PC-9 (cell line): ENCODE measurements around the gene CTBP2. TPM values are rescaled to one million over a fixed set of nuclear protein-coding genes. Genes with fewer than 3 reads are reported as not detected.

ENCODE experiments used
- BruUV-seq: library from RNA; stranded (reverse); fragments of 400-500 nt; replicated peaks from 2 replicates; lab custom pipeline; 2021; lab: Mats Ljungman, UMichigan
- CTCF ChIA-PET: fragments of 300-600 bp; sonication (Branson Sonifier 250); formaldehyde crosslinking; loops from one replicate; lab custom pipeline; 2022; ENCODE audit warnings: antibody characterized with exemption; lab: Charles Lee
- POLR2A ChIA-PET: fragments of 300-600 bp; sonication (Branson Sonifier 250); formaldehyde crosslinking; loops from one replicate; lab custom pipeline; 2022; ENCODE audit warnings: antibody characterized with exemption; ENCODE audit not compliant: unreplicated experiment; lab: Charles Lee
- DNase-seq, 2 experiments: peaks; one replicate each; pipeline versions ENCODE4 v3.0.0 to v3.0.0-alpha.2; 2015 to 2022; ENCODE audit warnings: mixed read lengths in 1 of 2
- H2AFZ ChIP-seq: fragments of 200-600 bp; sonication (generic); 2 replicates; pipeline ENCODE4 v1.8.1; 2017; ENCODE audit warnings: antibody characterized with exemption
- H3F3A ChIP-seq: fragments of 200-600 bp; sonication (generic); 2 replicates; pipeline ENCODE4 v1.8.1; 2017; ENCODE audit warnings: antibody characterized with exemption, mild to moderate bottlenecking, low read depth; ENCODE audit not compliant: insufficient read depth
- H3K27ac ChIP-seq: fragments of 200-600 bp; sonication (generic); 2 replicates; pipeline ENCODE4 v1.6.1; 2016; ENCODE audit warnings: mixed run types
- H3K27me3 ChIP-seq: fragments of 200-600 bp; sonication (generic); 2 replicates; pipeline ENCODE4 v1.6.1; 2016; ENCODE audit warnings: low read depth, mixed run types; ENCODE audit not compliant: insufficient read depth
- H3K36me3 ChIP-seq: fragments of 200-600 bp; sonication (generic); 2 replicates; pipeline ENCODE4 v1.6.1; 2016; ENCODE audit warnings: low read depth, mixed run types
- H3K4me1 ChIP-seq: fragments of 200-600 bp; sonication (generic); replicated peaks from 2 replicates; pipeline ENCODE4 v1.6.1; 2016; ENCODE audit warnings: mixed run types; ENCODE audit not compliant: insufficient read depth
- H3K4me2 ChIP-seq: fragments of 200-600 bp; sonication (generic); 2 replicates; pipeline ENCODE4 v1.6.1; 2017; ENCODE audit warnings: mixed run types
- H3K4me3 ChIP-seq: fragments of 200-600 bp; sonication (generic); 2 replicates; pipeline ENCODE4 v1.6.1; 2016; ENCODE audit warnings: mixed run types
- H3K79me2 ChIP-seq: fragments of 200-600 bp; sonication (generic); 2 replicates; pipeline ENCODE4 v1.6.1; 2017; ENCODE audit warnings: low read depth, mixed run types
- H3K9me2 ChIP-seq: fragments of 200-600 bp; sonication (generic); 2 replicates; pipeline ENCODE4 v1.8.1; 2017; ENCODE audit warnings: mild to moderate bottlenecking; ENCODE audit not compliant: insufficient read depth
- H3K9me3 ChIP-seq: fragments of 200-600 bp; sonication (generic); 2 replicates; pipeline ENCODE4 v1.8.1; 2016; ENCODE audit warnings: low read depth; ENCODE audit not compliant: insufficient read depth
- H4K20me1 ChIP-seq: fragments of 200-600 bp; sonication (generic); 2 replicates; pipeline ENCODE4 v1.8.1; 2017; ENCODE audit not compliant: insufficient read depth
- CTCF ChIP-seq: fragments of 200-600 bp; sonication (generic); conservative IDR thresholded peaks from 2 replicates; pipeline ENCODE4 v1.6.1; 2017; ENCODE audit warnings: mixed run types, antibody characterized with exemption, mild to moderate bottlenecking, moderate library complexity
- EZH2 ChIP-seq: fragments of 200-600 bp; sonication (generic); IDR thresholded peaks from 2 replicates; pipeline ENCODE4 v1.8.0; 2017; ENCODE audit warnings: antibody characterized with exemption, low read depth
- intact Hi-C: fragments of 100-400 bp; cut with micrococcal nuclease; formaldehyde crosslinking; loops from one replicate; pipeline ENCODE4 v1.10.0; 2022; ENCODE audit not compliant: unreplicated experiment
- total RNA-seq: library from RNA; stranded (reverse); gene quantifications from 2 replicates; pipeline ENCODE4 v1.2.3, GENCODE V29; 2021

The CTBP2 gene
- total RNA-seq, 1 experiment from 2014 or later, result 60.5 TPM

GRCh38 chr10:125062914-125063230, 97.5 kb downstream of the CTBP2 start:
- H3K27me3 ChIP-seq, result no peaks in the 10 kb centered on the region
- 0 out of 2 replicates have a peak, but pooled peaks cover 4% of the 10 kb centered on the region for H4K20me1 ChIP-seq
- no peak overlapping the region for H2AFZ ChIP-seq
- ChIA-PET POLR2A (no interaction called here), CTCF (interaction anchor here (1.1 kb wide), 1 partner anchor 17 kb away, joined by 3 read pairs; no protein-coding TSS in a partner anchor)
- H3K9me2 ChIP-seq, result no peaks in the 10 kb centered on the region
- H3K36me3 ChIP-seq, result no peaks in the 10 kb centered on the region
- no peak for TF ChIP-seq CTCF
- TF ChIP-seq EZH2, result no peak
- peaks cover 86% of the 10 kb centered on the region for H3K79me2 ChIP-seq
- peak overlapping the region; percentile 96; the same call in 1 of the 2 replicates for H3K27ac ChIP-seq
- H3K9me3 ChIP-seq, result no peaks in the 10 kb centered on the region
- no peak overlapping the region for H3K4me2 ChIP-seq
- H3F3A ChIP-seq, result peaks cover 37% of the 10 kb centered on the region
- H3K4me3 ChIP-seq, result no peak overlapping the region
- no peak for DNase-seq
- peaks cover 54% of the 10 kb centered on the region for H3K4me1 ChIP-seq
- no TSS peak for BruUV-seq
- intact Hi-C loops, result loop anchor here (5.0 kb wide), 1 partner anchor 759 kb away; the partner anchor contains the start of genes BCCIP and UROS

- peaks cover 50% of the 10 kb centered on the region for H3K4me1 ChIP-seq
Observed at GRCh38 chr10:125062227-125062913, 98.0 kb downstream of the CTBP2 start.

More at GRCh38 chr10:125062227-125062913, 98.0 kb downstream of the CTBP2 start:
- H4K20me1 ChIP-seq, result 0 out of 2 replicates have a peak, but pooled peaks cover 4% of the 10 kb centered on the region
- no peak for DNase-seq
- H3K36me3 ChIP-seq, result no peaks in the 10 kb centered on the region
- peaks cover 35% of the 10 kb centered on the region for H3F3A ChIP-seq
- H3K9me3 ChIP-seq, result no peaks in the 10 kb centered on the region
- no peak overlapping the region for H3K4me2 ChIP-seq
- no peaks in the 10 kb centered on the region for H3K9me2 ChIP-seq
- H2AFZ ChIP-seq, result no peak overlapping the region
- no TSS peak for BruUV-seq
- no peak overlapping the region for H3K4me3 ChIP-seq
- TF ChIP-seq CTCF, result no peak
- TF ChIP-seq EZH2, result no peak
- ChIA-PET CTCF (interaction anchor here (1.1 kb wide), 1 partner anchor 16 kb away, joined by 3 read pairs; no protein-coding TSS in a partner anchor), POLR2A (interaction anchor here (0.6 kb wide), 1 partner anchor 519 kb away, joined by 3 read pairs; no protein-coding TSS in a partner anchor)
- no peak overlapping the region for H3K27ac ChIP-seq
- no peaks in the 10 kb centered on the region for H3K27me3 ChIP-seq
- peaks cover 86% of the 10 kb centered on the region for H3K79me2 ChIP-seq
- intact Hi-C loops, result loop anchor here (5.0 kb wide), 1 partner anchor 760 kb away; the partner anchor contains the start of genes BCCIP and UROS
